ENCODE results near the gene CFAP47.

GRCh38 chrX:36266155-36266554 is 346.6 kb downstream of the CFAP47 start:
- TF ChIP-seq POLR2A (IDR thresholded peaks at IDR 0.05; ENCODE audit: insufficient read depth in 1 of 2, low read depth in 2 of 2, low read length in 2 of 2) (no peak), ZNF274 (CRISPR knock-in tag; IDR thresholded peaks at IDR 0.05) (no peak), ZNF749 (CRISPR knock-in tag; IDR thresholded peaks at IDR 0.05; ENCODE audit: borderline replicate concordance) (no peak), SUZ12 (IDR thresholded peaks at IDR 0.05; ENCODE audit: low read depth, low read length) (no peak), CTCF (CRISPR knock-in tag; IDR thresholded peaks at IDR 0.05) (no peak), ZNF276 (CRISPR knock-in tag; IDR thresholded peaks at IDR 0.05; ENCODE audit: low read depth) (no peak), ZNF331 (CRISPR knock-in tag; IDR thresholded peaks at IDR 0.05) (no peak), NR2C2 (CRISPR knock-in tag; IDR thresholded peaks at IDR 0.05; ENCODE audit: borderline replicate concordance) (no peak)

Data from HepG2 (cell line).